ENCODE measurements around the gene PDXP. TPM values are rescaled to one million over a fixed set of nuclear protein-coding genes. Genes with fewer than 3 reads are reported as not detected.

PDXP gene
- polyA plus RNA-seq, 1 donor (not counting 4 experiments of a cell fraction or from before 2014, with no cell fraction given) = 5.2 TPM

- TF ChIP-seq CTCF (optimal IDR thresholded peaks at IDR 0.05 in 1 of 3, IDR thresholded peaks at IDR 0.05 in 1 of 3, conservative IDR thresholded peaks at IDR 0.05 in 1 of 3; ENCODE audit: extremely low read depth in 1 of 3, insufficient read depth in 2 of 3, low read length in 3 of 3) = no peak
- no peak for TF ChIP-seq EZH2 (IDR thresholded peaks at IDR 0.05; ENCODE audit: low read length)
- H3K27ac ChIP-seq (ENCODE audit: control insufficient read depth, insufficient read depth, low read length) = no peak overlapping the region
- H4K20me1 ChIP-seq (ENCODE audit: control insufficient read depth, extremely low read depth, insufficient read depth, low read length) = peaks cover 7% of the 10 kb centered on the region
These were observed 22.5 kb downstream of the PDXP start for GRCh38 chr22:37681001-37681424.

GRCh38 chr22:37681556-37682049 is 23.1 kb downstream of the PDXP start:
- Histone ChIP-seq H2AFZ (ENCODE audit: control insufficient read depth, low read length) (no peak overlapping the region), H3K9me3 (ENCODE audit: control insufficient read depth, low read depth, low read length) (no peaks in the 10 kb centered on the region), H3K9ac (ENCODE audit: control insufficient read depth, extremely low read depth, insufficient read depth, low read length) (no peak overlapping the region), H3K4me3 (ENCODE audit: control insufficient read depth in 2 of 3, extremely low read depth in 1 of 3, insufficient read depth in 2 of 3, low read depth in 1 of 3, low read length in 3 of 3) (no peak overlapping the region), H3K4me2 (ENCODE audit: control insufficient read depth, extremely low read depth, insufficient read depth, low read depth, low read length) (no peak overlapping the region), H3K27ac (ENCODE audit: control insufficient read depth, insufficient read depth, low read length) (no peak overlapping the region), H3K4me1 (ENCODE audit: control insufficient read depth, extremely low read depth, insufficient read depth, low read length) (peaks cover 22% of the 10 kb centered on the region), H4K20me1 (ENCODE audit: control insufficient read depth, extremely low read depth, insufficient read depth, low read length) (peaks cover 7% of the 10 kb centered on the region), H3K27me3 (ENCODE audit: control insufficient read depth, extremely low read depth, insufficient read depth, low read length) (no peaks in the 10 kb centered on the region), H3K36me3 (ENCODE audit: control insufficient read depth in 2 of 2, extremely low read depth in 1 of 2, insufficient read depth in 2 of 2, low read length in 2 of 2) (peaks cover 0 to 4% of the 10 kb centered on the region in 2 experiments), H3K9me1 (ENCODE audit: control insufficient read depth, extremely low read depth, insufficient read depth, low read length) (no peaks in the 10 kb centered on the region), H3K79me2 (ENCODE audit: control insufficient read depth, insufficient read depth, low read length) (peaks cover 10% of the 10 kb centered on the region)
- FAIRE-seq = peak; percentile 73
- dilution Hi-C loops (cut with MboI; ENCODE audit: extremely low pct_ligation_motif_present, low sequenced_read_pairs) = no loop called here
- no peak for TF ChIP-seq EZH2 (IDR thresholded peaks at IDR 0.05; ENCODE audit: low read length)
- peak; percentile 94 to 98 (median 95) for TF ChIP-seq CTCF (optimal IDR thresholded peaks at IDR 0.05 in 1 of 3, IDR thresholded peaks at IDR 0.05 in 1 of 3, conservative IDR thresholded peaks at IDR 0.05 in 1 of 3; ENCODE audit: extremely low read depth in 1 of 3, insufficient read depth in 2 of 3, low read length in 3 of 3)
- no peak for DNase-seq (ENCODE audit: low read depth, low spot score)

More at GRCh38 chr22:37681001-37681424, 22.5 kb downstream of the PDXP start:
- Histone ChIP-seq H3K4me3 (ENCODE audit: control insufficient read depth in 2 of 3, extremely low read depth in 1 of 3, insufficient read depth in 2 of 3, low read depth in 1 of 3, low read length in 3 of 3) (no peak overlapping the region), H3K36me3 (ENCODE audit: control insufficient read depth in 2 of 2, extremely low read depth in 1 of 2, insufficient read depth in 2 of 2, low read length in 2 of 2) (peaks cover 0 to 4% of the 10 kb centered on the region in 2 experiments), H3K4me1 (ENCODE audit: control insufficient read depth, extremely low read depth, insufficient read depth, low read length) (peaks cover 27% of the 10 kb centered on the region), H3K9me1 (ENCODE audit: control insufficient read depth, extremely low read depth, insufficient read depth, low read length) (no peaks in the 10 kb centered on the region), H3K79me2 (ENCODE audit: control insufficient read depth, insufficient read depth, low read length) (peaks cover 12% of the 10 kb centered on the region), H3K9me3 (ENCODE audit: control insufficient read depth, low read depth, low read length) (no peaks in the 10 kb centered on the region), H3K4me2 (ENCODE audit: control insufficient read depth, extremely low read depth, insufficient read depth, low read depth, low read length) (no peak overlapping the region), H3K27me3 (ENCODE audit: control insufficient read depth, extremely low read depth, insufficient read depth, low read length) (no peaks in the 10 kb centered on the region), H2AFZ (ENCODE audit: control insufficient read depth, low read length) (no peak overlapping the region), H3K9ac (ENCODE audit: control insufficient read depth, extremely low read depth, insufficient read depth, low read length) (no peak overlapping the region)
- no peak for FAIRE-seq
- dilution Hi-C loops (cut with MboI; ENCODE audit: extremely low pct_ligation_motif_present, low sequenced_read_pairs) = no loop called here
- no peak for DNase-seq (ENCODE audit: low read depth, low spot score)

Data from keratinocyte (primary cell).